IPS DF 19.7 (cell line): ENCODE measurements around the gene TM6SF1.
"Not testable (repeated sequence)": the region's sequence is repeated elsewhere in the genome, so short reads cannot be mapped to it uniquely, and the experiment has no call there.

Source experiments
- DNase-seq: peaks from one replicate; pipeline ENCODE4 v3.0.0-alpha.2; 2013; ENCODE audit warnings: low read depth, low spot score

Gene TM6SF1

DNA sequence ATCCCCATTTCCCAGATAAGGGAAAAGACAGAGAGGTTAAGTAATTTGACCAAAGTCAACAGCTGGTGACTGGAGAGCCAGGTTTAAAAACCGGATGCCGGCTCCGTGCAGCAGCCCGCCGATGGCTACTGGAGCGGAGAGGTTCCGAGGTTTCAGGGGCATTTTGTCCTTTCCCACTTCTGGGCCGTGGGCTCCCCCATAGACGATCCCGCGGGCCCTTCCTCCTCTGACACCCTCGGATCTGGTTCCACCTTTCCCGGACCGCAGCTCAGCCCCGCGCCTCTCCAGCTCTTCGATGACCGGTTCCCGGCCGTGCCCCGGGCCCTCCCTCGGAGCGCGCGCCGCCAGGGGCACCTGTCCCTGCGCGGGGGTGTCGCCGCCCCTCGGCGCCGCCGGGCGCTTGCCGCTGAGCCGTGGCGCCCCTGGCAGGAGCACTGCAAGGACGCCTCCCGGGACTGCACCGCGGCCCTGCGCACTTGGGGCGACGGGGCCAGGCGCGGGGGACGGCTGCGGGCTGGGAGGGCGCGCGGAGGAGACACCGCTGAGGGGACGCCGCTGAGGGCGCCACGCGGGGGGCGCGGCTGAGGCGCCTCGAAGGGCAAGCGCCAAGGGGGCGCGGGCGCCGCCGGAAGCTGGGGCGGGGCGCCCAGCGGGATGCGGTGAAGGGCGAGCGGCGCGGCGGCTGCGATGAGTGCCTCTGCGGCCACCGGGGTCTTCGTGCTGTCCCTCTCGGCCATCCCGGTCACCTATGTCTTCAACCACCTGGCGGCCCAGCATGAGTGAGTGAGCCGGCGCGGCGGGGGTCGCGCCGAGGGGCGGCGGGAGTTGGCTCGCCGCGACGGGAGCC lies at the start of gene TM6SF1:
TM6SF1 (plus strand) TSS at position 652 of the 847 bp plus-strand sequence; CDS start at position 688, 36 bp downstream.
- DNase-seq = no peak

DNA sequence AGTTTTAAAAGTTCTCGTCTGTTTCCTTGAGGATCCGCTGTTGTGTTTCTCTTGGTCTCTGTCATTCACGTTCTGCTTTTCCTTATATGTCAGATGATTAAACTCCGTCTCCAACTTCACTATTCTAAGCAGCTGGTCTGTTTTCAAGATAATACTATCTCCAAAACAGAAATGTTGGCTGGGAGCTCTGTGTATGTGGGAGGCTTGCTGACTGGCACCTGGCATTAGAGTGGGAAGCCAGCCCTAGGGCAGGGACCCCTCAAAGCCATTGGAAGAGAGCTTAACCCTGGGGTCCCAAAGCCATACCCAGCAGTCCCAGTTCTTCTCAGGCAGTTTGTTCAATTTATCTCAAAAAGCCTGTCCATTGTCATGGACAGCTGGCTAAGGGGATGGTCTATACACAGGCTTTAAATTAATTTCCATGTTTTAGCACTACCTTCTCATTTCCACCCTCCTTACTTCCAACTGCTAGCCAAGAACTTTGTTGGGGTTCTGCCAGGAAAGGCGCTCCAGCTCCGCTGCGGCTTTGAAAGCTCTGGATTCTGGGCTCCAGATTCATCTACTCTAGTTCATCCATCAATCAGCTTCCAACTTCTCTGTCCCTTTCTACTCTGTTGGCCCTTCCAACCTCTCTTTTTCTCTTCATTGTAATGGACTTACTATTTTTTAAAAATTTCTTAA lies 49.6 kb upstream of the TM6SF1 start:
- no peak for DNase-seq

DNA sequence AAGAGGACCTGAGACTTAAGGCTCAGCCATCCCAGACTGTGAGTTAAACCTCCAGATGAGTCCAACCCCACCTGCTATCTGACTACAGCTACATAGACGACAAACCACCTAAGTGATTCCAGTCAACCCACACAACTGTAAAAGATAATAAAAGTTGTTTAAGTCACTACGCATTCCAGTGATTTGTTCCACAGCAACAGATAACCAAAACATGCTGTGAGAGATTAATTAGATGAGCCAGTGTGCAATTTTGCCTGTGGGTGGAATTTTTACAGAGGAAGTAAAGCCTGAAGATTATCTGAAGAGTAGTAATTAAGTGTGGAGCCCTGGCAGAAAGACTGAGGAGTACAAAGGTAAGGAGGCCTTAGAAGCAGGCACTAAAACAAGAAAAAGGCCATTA lies 45.8 kb upstream of the TM6SF1 start:
- DNase-seq = no peak

GRCh38 chr15:83062768-83063180 lies 44.7 kb upstream of the TM6SF1 start:
- DNase-seq = no peak

GRCh38 chr15:83063551-83063950 lies 43.9 kb upstream of the TM6SF1 start:
- no peak for DNase-seq

DNA sequence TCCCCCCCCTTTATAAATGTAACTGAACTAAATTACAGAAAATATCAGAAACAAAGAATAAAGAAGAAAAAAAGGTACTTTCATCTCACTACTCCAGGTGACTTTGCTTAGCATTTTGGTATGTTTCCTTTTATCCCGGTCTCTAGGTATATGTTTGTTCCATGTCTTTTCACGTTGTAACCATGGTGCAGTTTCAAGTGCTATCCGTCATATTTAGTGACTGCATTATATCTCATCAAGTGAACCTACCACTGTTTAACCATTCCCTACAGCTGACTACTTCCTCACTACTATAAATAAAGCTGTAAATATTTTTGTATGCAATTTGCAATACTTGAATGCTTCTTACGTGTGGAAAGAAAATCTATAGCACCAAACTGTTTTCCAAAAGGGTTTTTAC lies 42.6 kb upstream of the TM6SF1 start:
- DNase-seq = no peak

GRCh38 chr15:83065431-83065830 lies 42.0 kb upstream of the TM6SF1 start:
- DNase-seq = no peak

DNA sequence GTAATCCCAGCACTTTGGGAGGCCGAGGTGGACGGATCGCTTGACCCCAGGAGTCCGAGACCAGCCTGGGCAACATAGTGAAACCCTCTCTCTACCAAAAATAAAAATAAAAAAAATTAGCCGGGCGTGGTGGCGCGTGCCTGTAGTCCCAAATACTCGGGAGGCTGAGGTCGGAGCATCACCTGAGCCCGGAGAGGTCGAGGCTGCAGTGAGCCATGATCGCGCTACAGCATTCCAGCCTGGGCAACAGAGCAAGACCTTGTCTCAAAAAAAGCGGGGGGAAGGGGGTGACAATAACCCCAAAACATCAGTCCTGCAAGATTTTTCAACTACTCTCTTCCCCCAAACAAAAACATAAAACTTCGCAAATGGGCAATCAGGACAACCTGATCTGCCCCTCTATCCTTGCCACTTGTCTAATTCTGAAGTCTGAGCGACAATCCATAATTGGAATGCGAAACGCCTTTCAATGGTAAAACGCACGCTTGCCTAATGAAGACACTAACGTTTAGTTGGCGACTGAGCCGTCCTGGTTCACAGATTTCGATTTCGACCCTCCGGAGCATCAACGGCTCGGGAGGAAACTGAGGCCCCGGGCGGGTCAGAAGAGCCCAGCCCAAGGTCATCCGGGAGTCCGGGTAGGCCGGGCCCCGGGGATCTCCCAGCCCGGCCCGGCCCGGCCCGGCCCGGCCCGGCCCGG lies 41.3 kb upstream of the TM6SF1 start:
- no peak for DNase-seq

- DNase-seq = no peak
Observed at GRCh38 chr15:83066734-83067637, 40.5 kb upstream of the TM6SF1 start, which contains the start of gene BTBD1. Gene BTBD1, minus strand, starts transcription at chr15:83067252. Its CDS starts 101 bp downstream, at chr15:83067151.

DNA sequence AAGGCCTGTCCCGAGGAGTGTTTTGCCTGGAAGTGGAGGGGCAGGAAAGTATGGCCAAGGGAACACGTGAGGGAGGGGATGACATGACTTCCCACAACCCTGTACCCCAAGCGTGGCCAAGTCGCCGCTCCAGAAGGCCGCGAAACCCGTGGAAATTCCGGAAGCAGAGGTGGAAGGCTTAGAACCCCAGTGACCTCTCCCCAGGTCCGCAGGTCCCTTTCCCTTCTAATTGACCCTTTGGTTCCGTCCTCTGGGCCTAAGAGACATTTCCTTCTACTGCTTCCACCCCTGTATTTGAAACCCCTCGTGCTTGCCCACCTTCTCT lies 39.8 kb upstream of the TM6SF1 start:
- no peak for DNase-seq

DNA sequence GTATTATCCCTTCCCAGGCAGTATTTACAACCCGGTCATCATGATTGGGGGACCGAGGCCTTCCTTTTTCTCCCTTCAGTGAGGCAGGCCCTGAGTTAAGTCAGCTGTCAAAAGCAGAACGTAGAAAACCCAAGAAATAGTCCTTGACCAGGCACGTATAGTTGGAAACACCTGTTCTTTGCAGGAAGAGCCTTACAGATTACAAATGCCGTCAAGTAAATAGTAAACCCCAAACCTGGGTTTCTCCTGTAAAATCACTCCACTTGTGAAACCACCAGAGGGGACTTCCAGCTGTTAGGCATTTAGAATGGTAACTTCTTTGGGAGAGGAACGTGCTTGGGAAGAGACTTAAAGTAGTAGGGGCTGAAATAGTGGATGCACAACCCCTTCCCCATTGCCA lies 39.4 kb upstream of the TM6SF1 start:
- no peak for DNase-seq

DNA sequence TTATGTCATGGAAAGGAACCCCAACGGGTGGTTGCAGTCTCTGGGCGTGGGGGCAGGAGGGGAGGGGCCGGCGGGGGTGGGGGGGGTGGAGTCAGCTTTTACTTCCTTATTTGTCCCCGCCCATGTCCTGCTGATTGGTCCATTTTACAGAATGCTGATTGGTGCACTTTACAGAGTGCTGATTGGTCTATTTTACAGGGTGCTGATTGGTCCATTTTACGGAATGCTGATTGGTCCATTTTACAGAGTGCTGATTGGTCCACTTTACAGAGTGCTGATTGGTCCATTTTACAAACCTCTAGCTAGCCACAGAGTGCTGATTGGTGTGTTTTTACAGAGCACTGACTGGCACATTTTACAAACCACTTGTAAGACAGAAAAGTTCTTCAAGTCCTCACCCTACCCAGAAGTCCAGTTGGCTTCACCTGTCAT lies 38.2 kb upstream of the TM6SF1 start:
- DNase-seq = not testable (repeated sequence)

GRCh38 chr15:83077491-83078230 lies 29.8 kb upstream of the TM6SF1 start:
- DNase-seq = no peak

GRCh38 chr15:83078712-83079111 lies 28.7 kb upstream of the TM6SF1 start:
- no peak for DNase-seq

GRCh38 chr15:83081256-83082014 lies 26.0 kb upstream of the TM6SF1 start:
- DNase-seq = no peak

GRCh38 chr15:83082730-83083386 lies 24.6 kb upstream of the TM6SF1 start:
- no peak for DNase-seq

- DNase-seq = not testable (repeated sequence)
Observed at GRCh38 chr15:83085461-83085860, 22.0 kb upstream of the TM6SF1 start.

DNA sequence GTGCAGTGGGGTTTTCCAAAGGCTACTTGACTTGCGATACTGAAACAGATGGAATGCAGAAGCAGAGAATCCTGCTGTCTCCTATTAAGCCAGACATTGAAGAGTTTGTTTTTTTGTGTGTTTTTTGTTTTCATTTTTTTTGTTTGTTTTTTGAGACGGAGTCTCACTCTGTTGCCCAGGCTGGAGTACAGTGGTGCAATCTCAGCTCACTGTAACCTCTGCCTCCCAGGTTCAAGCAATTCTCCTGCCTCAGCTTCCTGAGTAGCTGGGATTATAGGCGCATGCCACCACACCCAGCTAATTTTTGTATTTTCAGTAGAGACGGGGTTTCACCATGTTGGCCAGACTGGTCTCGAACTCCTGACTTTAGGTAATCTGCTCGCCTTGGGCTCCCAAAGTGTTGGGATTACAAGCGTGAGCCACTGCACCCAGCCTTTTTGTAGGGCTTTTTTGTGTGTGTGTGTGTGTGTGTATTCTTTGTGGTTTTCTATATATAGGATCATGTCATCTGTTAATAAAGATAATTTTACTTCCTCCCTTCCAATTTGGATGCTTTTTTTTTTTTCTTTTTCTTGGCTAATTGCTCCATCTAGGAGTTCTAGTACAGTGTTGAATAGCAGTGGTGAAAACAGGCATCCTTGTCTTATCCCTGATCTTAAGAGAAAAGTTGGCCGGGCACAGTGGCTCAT lies 21.4 kb upstream of the TM6SF1 start:
- not testable (repeated sequence) for DNase-seq

GRCh38 chr15:83087576-83087975 lies 19.9 kb upstream of the TM6SF1 start:
- DNase-seq = no peak
